Right atrium auricular region (tissue), 2 donors: ENCODE data around the gene MICALL2. TPM values are rescaled to one million over a fixed set of nuclear protein-coding genes. Genes with fewer than 3 reads are reported as not detected.
"Not testable (repeated sequence)": the region's sequence is repeated elsewhere in the genome, so short reads cannot be mapped to it uniquely, and the experiment has no call there.

Source experiments
- DNase-seq: peaks from one replicate; pipeline ENCODE4 v3.0.0-alpha.2; 2019; ENCODE audit warnings: low spot score
- H3K27ac ChIP-seq, 2 donors: fragments of 200-600 bp; sonication (generic); 1 replicate in 1 of 2; 2 replicates in 1 of 2; pipeline ENCODE4 v1.5.1; 2016 to 2019
- H3K27me3 ChIP-seq, 2 donors: fragments of 200-600 bp; sonication (generic); one replicate each; pipeline versions ENCODE4 v1.5.1 to v1.6.0; 2017 to 2019
- H3K36me3 ChIP-seq: fragments of 200-600 bp; sonication (generic); one replicate; pipeline ENCODE4 v1.5.1; 2016
- H3K4me1 ChIP-seq, 2 donors: fragments of 200-600 bp; sonication (generic); one replicate each; pipeline versions ENCODE4 v1.5.1 to v1.6.0; 2017 to 2019
- H3K4me3 ChIP-seq, 2 donors: fragments of 200-600 bp; sonication (generic); 1 replicate in 1 of 2; 2 replicates in 1 of 2; pipeline ENCODE4 v1.5.1; 2017 to 2019; ENCODE audit warnings: mild to moderate bottlenecking in 1 of 2, moderate library complexity in 1 of 2
- H3K9me3 ChIP-seq, 2 donors: fragments of 200-600 bp; sonication (generic); one replicate each; pipeline ENCODE4 v1.5.1; 2019
- total RNA-seq, 2 donors: library from RNA; depleted of rRNA; stranded (reverse); fragments of >200 nt; gene quantifications; one replicate each; pipeline ENCODE4 v1.1.0, GENCODE V29; 2016
- TF ChIP-seq, protein P1 (sequence below), 2 donors: fragments of 200-600 bp; sonication (generic); IDR thresholded peaks; one replicate each; pipeline ENCODE4 v1.5.1; 2019; ENCODE audit warnings: antibody characterized with exemption in 2 of 2

The MICALL2 gene
- total RNA-seq, 2 donors from 2014 or later = 3.6 to 9.4 TPM

DNA sequence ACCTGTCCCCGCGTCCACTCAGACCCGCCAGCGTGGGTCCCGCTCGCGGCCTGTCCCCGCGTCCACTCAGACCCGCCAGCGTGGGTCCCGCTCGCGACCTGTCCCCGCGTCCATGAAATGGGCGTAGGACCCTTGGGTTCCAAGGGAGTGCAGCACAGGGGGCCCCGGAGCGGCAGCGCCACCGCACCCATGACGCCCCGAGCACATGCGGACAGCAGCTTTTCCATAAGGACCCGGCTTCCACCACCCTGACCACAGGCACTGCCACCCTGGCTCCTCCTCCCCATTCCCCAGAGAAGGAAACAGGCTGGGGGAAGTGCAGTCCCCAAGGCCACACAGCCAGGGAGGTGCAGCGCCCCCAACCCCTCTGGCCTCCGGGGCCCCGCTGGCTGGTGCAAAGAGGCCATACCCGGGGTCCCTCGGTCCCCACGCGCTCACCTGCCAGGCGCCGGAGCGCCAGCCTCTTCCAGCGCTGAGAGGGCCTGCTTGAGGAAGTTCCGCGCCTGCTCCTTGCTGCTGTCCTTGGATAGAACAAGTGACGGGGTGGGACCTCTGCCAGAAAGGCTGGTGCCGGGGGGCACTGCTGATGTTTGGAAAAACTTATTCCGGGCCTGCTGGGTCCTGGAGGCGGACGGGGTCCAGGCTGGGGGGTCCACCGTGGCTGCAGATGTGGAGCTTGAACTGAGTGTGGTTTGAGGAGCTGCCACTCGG is 14.9 kb downstream of the MICALL2 start:
- H3K4me1 ChIP-seq = peaks cover 0 to 7% of the 10 kb centered on the region in 2 donors
- TF ChIP-seq, protein P1, sequence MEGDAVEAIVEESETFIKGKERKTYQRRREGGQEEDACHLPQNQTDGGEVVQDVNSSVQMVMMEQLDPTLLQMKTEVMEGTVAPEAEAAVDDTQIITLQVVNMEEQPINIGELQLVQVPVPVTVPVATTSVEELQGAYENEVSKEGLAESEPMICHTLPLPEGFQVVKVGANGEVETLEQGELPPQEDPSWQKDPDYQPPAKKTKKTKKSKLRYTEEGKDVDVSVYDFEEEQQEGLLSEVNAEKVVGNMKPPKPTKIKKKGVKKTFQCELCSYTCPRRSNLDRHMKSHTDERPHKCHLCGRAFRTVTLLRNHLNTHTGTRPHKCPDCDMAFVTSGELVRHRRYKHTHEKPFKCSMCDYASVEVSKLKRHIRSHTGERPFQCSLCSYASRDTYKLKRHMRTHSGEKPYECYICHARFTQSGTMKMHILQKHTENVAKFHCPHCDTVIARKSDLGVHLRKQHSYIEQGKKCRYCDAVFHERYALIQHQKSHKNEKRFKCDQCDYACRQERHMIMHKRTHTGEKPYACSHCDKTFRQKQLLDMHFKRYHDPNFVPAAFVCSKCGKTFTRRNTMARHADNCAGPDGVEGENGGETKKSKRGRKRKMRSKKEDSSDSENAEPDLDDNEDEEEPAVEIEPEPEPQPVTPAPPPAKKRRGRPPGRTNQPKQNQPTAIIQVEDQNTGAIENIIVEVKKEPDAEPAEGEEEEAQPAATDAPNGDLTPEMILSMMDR (IDR thresholded peaks at IDR 0.05) = no peak
- H3K4me3 ChIP-seq = no peak overlapping the region
- no peaks in the 10 kb centered on the region for H3K9me3 ChIP-seq
- no peak overlapping the region for H3K27ac ChIP-seq
- no peak for DNase-seq
- peaks cover 7% of the 10 kb centered on the region for H3K36me3 ChIP-seq
- H3K27me3 ChIP-seq = no peaks in the 10 kb centered on the region

DNA sequence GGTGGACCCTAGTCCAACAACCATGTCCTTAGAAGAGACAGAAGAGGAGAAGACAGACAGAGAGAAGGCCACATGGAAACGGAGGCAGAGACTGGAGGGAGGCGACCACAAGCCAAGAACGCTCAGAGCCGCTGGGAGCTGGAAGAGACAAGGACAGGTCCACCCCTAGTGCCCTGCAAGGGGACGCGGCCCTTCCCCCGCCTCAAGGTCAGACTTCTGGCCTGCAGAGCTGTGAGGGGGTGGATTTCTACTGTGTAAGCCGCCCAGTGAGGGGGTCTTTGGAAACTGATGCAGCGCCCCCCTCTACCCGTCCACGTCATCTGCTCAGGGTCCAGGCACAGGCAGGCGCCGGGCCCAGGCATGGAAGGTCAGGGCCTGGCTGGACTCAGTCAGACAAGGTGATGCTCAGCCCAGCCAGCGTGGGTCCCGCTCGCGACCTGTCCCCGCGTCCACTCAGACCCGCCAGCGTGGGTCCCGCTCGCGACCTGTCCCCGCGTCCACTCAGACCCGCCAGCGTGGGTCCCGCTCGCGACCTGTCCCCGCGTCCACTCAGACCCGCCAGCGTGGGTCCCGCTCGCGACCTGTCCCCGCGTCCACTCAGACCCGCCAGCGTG is 15.6 kb downstream of the MICALL2 start:
- H3K9me3 ChIP-seq, H3K4me1 ChIP-seq, DNase-seq, H3K27me3 ChIP-seq, H3K27ac ChIP-seq, H3K36me3 ChIP-seq, H3K4me3 ChIP-seq: not testable (repeated sequence)

DNA sequence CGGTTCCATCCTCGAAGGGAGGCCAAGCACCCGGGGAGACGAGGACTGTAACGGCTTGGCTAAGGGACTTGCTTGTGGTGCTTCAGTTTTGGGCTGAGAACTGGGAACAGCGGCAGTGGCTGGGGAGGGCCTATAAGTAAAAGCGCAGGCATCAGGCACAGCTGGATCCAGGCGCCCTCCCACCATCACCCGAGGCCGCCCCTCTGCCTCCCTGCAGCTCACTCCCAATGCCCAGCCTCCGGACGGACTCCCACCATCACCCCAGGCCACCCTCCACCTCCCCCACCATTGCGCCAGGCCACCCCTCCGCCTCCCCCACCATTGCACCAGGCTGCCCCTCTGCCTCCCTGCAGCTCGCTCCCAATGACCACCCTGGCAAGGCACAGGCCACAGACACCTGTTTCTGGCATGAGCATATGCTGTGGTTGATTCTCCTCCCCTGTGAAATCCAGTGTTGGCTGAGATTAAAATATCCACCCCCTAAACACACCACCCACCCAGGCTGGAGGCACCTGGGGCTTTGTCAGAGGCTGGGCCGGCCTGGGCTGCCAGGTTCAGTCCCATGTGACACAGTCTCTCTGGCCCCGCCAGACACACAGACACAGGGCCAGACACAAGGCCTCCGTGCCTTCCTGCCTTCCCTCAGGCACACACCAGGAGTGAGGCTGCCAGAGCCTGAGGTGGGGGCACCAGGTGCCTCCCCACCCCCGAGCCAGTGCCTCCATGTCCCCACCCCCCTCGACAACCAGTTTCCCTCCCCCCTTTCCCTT is 16.7 kb downstream of the MICALL2 start:
- Histone ChIP-seq H3K27ac (no peak overlapping the region), H3K9me3 (no peaks in the 10 kb centered on the region), H3K4me3 (no peak overlapping the region), H3K4me1 (no peaks in the 10 kb centered on the region), H3K27me3 (no peaks in the 10 kb centered on the region), H3K36me3 (peaks cover 7% of the 10 kb centered on the region)
- TF ChIP-seq, protein P1 (IDR thresholded peaks at IDR 0.05) = no peak
- DNase-seq = no peak

DNA sequence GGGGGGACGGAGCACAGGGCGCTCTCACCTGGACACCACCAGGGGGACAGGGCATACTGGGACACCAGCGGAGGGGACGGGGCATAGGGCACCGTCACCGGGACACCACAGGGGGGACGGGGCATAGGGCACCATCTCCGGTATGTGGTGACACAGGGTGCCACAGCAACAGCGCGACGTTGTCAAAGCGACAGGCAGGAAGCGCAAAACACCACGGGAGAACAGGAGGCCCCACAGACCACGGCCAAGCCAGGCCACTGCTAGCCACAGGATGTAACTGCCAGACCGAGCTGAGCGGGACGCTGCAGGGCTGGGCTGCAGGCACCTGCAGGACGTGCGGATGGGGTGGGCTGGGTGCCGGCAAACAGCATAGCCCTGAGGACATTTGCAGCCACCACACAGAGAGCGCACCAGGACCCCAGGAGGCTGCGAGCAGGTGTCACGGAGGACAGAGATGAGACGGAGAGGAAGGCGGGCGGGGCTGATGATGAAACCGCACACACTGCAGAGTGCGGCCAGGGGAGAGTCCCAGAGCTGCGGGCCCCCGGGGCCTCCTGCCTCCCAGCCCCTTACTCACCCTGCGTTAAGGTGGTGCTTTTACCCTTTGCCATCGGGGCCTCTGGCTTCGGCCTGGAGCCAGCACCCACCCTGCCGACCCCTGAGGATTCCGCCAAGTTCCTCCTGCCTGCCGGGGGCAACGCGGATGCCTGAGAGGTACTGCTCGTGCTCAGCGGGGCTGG is 17.5 kb downstream of the MICALL2 start:
- Histone ChIP-seq H3K27ac (no peak overlapping the region), H3K4me3 (no peak overlapping the region), H3K27me3 (no peaks in the 10 kb centered on the region), H3K4me1 (no peaks in the 10 kb centered on the region), H3K36me3 (peaks cover 7% of the 10 kb centered on the region), H3K9me3 (no peaks in the 10 kb centered on the region)
- TF ChIP-seq, protein P1 (IDR thresholded peaks at IDR 0.05) = no peak
- DNase-seq = no peak

DNA sequence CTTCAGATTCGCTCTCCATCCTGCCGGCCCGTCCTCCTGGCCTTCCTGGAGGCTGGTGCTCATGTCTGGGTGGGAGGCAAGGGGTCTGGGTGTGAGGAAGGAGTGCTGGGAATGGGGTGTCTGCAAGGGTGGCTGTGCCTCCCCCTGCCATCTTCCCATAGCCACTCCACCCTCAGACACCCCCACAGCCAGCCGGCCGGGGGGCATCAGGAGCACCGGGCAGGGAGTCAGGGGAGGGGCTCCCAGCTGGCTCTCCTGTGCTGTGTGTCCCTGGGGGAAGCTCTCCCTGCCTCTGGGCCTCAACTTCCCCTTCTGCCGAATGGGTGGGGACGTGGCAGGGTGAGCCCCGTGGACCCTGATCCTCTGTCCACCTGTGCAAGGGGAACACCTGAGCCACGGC is 18.6 kb downstream of the MICALL2 start:
- peaks cover 7% of the 10 kb centered on the region for H3K36me3 ChIP-seq
- no peak overlapping the region for H3K4me3 ChIP-seq
- no peaks in the 10 kb centered on the region for H3K27me3 ChIP-seq
- no peaks in the 10 kb centered on the region for H3K4me1 ChIP-seq
- TF ChIP-seq, protein P1 (IDR thresholded peaks at IDR 0.05) = no peak
- H3K9me3 ChIP-seq = no peaks in the 10 kb centered on the region
- H3K27ac ChIP-seq = no peak overlapping the region
- DNase-seq = no peak
